Dedifferentiated amniotic fluid mesenchymal stem cell (primary cell): Measurements from ENCODE around the gene ADK.
A peak's percentile ranks its signal among the peaks of the same experiment; 100 is the strongest.
"Not testable (repeated sequence)": the region's sequence is repeated elsewhere in the genome, so short reads cannot be mapped to it uniquely, and the experiment has no call there.

Experiments used
- DNase-seq: peaks from one replicate; pipeline ENCODE4 v3.0.0-alpha.2; 2016; ENCODE audit errors: extremely low spot score

ADK gene

DNA sequence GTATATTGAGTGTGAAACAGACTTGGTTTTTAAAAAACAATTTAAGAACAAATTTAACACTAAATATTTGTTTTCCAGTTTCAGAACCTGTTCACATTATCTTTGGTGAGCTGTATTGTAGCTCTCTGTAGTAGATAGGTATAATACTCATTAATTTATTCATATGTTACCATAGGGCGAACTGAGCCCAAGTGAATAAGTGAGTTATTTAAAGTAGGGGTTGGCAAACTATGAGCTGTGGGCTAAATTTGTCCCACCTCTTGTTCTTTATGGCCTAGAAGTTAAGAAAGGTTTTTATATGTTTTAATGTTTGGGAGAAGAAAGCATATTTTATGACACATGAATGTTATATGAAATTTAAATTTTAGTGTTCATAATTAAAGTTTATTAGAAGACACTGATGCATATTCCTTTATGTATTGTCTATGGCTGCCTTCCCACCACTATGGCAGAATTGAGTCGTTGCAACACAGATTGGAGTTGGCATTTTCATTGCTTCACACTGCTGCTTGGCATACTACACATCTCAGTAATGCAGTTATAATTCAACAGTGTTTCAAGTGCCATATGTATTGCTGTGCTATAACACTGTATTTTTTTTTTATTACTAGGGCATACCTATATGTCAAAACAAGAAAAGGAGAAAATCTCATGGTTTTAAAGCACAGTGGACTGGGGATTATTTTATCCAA is 146.5 kb downstream of the ADK start:
- no peak for DNase-seq

DNA sequence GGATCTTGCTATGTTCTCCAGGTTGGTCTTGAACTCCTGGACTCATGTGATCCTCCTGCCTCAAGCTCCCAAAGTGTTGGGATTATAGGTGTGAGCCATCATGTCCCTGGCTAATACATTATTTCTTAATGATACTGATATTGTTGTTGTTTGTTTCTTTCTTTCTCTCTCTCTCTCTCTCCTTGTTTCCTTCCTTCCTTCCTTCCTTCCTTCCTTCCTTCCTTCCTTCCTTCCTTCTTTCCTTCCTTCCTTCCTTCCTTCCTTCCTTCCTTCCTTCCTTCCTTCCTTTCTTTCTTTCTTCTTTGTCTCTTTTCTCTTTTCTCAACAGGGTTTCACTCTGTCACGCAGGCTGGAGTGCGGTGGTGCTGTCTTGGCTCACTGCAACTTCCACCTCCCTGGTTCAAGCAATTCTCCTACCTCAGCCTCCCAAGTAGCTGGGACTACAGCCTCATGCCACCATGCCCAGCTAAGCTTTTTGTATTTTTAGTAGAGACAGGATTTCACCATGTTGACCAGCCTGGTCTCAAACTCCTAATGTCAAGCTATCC is 149.1 kb downstream of the ADK start:
- not testable (repeated sequence) for DNase-seq

DNA sequence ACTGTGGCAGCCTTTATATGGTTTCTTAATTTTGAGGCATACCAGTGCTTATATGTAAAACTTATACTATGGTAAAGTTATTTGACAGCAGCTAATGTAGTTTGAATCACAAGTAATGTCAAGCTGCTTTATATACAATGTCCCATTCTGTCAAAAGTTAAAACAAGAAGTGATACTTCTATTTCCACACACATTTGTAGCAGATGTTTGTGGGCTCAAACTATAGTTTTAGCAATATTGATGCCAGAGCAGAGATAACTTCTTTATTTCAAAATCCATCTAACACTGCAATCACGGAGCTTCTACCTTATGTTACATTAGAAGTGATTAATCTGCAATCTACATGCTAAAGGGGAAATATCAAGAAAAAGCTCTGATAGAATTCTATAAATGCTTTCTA is 149.6 kb downstream of the ADK start:
- no peak for DNase-seq

DNA sequence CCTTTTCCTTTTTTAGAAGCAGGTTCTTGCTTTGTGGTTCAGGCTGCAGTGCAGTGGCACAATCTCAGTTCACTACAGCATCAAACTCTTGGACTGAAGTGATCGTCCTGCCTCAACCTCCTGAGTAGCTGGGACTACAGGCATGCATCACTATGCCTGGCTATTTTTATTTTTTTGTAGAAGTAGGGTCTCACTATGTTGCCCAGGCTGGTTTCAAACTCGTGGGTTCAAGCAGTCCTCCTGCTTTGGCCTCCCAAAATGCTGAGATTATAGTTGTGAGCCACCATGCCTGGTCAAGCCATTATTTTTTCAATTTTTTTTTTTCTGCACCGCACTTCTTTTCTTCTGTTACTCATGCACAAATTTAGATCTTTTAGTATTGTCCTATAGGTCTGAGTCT is 154.7 kb downstream of the ADK start:
- DNase-seq, result no peak

DNA sequence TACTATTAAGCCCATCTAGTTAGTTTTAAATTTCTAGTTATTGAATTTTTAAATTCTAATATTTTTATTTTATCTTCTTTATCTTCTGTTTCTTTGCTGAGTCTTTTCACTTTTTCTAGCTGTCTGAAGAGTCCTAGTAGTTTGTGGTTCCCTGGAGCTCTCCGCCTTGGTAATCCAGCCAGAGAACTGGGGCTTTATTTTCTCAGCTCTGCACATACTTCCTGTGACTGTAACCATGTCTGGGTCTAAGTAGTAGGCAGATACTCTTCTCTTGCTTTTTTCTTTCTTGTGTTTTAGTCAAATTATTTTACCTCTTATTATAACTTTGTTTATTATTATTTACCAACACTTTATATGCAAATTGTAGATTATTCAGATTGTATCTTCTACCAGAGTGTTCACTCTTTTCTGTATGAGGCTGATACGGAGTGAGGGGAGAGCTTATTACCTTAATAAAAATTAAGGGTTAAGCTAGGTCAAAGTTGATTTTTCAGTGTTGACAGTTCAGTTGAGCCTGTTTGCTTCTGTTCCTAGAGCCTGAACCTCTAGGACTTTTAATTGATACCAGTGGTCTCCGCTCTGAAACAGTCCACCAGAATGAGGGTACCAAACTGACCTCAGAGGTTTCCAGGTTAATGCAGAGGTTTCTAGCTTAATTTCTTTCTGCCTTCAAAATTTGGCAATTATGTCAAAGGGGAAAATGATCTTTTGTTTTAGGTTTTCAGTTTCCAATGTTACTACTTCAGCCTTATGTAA is 155.4 kb downstream of the ADK start:
- no peak for DNase-seq

DNA sequence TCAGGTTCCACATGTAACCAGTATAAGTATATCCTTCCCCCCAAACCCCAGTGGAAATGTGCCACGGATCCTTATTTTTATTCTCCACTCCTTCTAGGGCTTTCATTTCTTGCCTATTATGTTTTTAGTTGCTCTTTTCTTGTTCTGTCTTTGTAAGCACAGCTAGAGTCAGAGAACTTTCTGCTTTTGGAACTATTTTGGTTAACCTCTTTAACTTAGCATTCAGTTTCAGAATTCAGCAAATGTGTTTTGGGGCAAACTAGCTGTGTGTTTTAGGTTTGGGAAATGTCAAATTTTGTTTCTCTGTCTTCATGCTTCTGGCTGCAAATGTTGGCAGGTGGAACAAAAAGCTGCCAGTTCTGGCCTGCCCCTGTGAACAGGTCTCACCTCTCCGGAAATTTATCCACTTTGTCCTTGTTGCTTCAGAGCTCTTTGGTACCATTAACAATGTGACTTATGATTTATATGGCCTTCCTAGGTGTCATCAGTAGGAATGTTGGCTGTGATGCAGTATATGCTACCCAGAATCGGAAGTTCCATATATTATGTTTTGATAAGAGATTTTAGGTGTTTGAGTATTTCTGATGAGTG is 156.1 kb downstream of the ADK start:
- DNase-seq, result no peak

DNA sequence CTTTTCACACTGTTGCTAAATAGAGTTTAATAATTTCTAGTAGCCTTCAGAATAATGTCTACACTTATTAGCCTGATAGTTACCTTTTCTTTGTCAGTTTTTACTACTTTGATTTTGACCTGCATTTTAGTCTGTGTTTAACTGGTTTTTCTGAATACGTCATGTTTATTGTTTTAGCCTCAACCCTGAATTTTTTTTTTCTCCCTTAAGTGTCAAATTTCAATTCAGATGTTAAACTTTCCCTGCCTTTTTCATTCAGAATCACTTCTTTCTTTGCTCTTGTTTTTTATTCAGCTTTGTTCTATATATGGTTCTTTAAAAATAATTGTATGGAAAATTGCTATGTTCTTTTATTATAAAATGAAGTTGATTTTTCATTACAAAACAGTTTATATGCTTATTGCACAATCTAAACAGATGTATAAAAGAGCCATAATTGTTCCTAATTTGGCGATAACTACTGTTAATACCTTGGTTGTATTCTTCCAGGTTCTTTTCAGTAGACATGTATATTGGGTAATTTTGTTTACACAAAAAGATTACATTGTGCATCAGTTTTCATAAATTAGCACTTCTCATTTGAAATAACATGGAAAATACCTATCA is 159.7 kb downstream of the ADK start:
- DNase-seq, result no peak

DNA sequence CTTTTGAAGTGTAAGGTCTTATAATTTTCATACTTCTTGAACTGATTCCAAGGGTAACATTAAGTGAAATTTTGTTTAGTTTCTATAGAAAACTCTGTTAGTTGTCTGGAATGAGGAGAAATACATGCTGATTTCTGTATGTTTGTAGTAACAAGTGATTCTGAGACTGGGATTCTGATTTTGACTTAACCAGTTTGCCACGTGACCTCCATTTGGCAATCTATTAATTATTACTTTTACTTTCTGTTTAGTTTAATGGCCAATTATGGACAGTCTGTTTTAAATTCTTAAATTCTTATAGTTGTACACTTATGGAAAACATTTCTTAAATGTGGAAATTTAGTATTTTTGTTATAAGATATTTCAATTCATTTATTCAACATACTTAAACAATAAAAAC is 163.1 kb downstream of the ADK start:
- no peak for DNase-seq

DNA sequence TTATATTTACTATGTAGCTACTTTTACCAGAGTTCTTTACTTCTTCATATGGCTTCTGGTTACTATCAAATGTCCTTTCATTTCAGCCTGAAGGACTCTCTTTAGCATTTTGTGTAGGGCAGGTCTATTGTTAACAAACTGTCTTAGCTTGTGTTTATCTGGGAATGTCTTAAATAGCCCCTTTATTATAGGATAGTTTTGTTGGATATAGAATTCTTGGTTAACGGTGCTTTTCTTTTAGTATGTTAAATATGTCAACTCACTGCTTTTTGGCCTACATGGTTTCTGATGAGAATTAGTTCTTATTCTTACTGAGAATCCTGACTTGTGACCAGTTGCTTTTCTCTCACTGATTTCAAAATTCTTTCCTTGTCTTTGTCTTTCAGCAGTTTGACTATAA is 169.0 kb downstream of the ADK start:
- DNase-seq, result no peak

DNA sequence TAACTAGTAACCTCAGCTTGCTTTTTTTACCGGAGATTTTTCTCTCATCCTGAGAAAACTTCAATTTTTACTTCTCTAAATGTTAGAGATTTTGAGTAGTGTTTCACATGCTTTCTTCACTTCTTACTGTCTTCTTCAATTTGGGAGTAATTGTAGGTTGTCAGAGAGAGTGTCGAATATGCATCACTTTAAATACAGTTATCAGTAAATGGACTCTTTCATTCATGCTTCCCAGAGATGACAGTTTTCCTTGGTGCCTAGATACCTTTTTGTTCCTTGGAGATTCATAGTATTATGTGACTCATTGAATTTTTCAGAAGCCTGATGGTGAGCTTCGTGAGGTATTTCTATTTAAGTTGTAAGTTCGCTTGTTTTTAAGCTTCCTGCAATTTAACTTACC is 169.7 kb downstream of the ADK start:
- no peak for DNase-seq

DNA sequence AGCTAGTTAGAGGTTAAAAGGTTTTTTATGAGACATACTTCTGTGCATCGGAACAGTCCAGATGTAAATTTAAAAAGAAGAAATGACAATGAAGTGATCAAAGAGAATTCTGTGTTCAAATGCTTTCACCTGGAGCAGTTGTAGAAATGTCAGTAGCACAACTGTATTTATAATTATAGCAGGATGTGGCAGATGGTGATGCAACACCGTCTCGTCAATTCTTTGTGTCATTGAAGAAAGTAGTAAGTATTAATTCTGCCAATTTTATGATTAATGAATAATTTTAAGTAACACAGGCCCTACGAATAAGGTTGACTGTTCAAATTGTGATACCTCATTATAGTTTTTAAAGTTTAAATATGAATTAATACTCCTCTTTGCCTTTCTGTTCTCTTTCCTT is 171.1 kb downstream of the ADK start:
- no peak for DNase-seq

DNA sequence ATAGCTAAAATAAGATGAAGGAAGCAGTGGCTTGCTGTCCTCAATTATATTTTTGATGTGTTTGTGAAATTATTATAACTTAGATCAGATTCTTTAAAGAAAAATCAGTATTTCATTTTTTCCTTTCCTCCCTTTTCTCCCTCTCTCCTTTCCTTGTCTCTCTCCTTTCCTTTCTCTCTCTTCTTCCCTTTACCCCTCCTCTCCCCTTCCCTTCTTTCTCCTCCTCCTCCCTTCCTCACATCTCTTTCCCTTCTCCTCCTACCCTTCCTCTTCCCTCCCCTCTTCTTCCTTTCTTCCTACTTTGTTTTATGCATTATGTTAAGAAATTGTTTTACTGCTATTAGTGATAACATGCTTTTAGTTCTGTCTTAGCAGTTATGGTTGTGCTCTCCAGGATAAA is 171.5 kb downstream of the ADK start:
- DNase-seq, result no peak

DNA sequence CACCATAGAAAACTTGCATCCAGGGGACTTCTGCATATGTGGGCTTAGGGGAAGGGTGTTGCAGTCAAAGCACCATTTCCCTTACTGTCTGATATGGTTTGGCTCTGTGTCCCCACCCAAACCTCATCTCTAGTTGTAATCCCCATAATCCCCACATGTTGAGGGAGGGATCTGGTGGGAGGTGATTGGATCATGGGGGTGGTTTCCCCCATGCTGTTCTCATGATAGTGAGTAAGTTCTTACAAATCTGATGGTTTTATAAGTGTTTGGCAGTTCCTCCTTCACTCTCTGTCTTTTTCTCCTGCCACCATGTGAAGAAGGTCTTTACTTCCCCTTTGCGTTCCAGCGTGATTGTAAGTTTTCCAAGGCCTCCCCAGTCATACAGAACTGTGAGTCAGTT is 177.4 kb downstream of the ADK start:
- DNase-seq, result no peak

DNA sequence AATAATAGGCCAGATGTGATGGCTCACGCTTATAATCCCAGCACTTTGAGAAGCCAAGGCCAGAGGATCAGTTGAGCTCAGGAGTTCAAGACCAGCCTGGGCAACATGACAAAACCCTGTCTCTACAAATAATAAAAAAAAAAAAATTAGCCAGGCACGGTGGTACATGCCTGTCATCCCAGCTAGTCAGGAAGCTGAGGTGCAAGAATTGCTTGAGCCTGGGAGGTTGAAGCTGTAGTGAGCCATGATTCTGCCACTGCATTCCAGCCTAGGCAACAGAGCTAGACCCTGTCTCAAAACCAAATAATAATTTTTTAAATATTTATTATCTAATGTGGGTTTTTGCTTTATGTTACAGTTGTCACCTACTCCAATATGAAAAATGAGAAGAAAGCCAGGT is 178.9 kb downstream of the ADK start:
- DNase-seq, result no peak

DNA sequence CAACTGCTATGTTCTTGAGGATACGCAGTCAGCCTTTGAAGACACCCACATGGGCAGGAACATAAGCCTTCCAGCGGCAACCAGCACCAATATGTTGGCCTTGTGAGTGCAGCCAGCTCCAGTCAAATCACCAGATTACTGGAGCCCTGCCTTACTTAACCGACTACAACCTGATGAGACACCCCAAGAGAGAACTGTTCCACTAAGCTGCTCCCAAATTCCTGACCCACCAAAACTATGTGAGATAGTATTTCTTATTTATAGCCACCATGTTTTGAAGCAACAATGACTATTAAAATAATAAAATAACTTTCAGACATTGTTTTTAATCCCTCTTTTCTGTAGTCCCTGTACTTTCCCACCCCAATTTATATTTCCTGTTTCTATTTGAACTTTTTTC is 179.6 kb downstream of the ADK start:
- DNase-seq, result no peak

DNA sequence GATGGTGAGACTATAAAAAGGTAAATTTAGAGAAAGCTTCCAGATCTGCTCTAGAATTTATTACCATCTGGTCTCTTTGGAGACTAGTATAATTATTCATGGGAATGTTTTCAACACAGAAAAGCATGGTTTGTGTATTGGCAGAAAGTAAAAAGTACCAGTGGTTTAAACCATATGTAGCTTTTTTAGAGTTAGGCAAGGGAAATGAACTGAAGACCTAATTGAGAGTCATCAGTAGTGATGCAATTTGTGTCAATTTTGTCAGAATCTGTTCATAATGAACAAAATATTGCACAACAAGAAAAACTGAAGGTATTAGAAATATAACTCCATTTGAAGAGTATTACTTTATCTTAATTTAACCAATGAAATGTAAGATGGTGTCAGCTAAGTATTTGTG is 181.4 kb downstream of the ADK start:
- DNase-seq, result peak; percentile 20

DNA sequence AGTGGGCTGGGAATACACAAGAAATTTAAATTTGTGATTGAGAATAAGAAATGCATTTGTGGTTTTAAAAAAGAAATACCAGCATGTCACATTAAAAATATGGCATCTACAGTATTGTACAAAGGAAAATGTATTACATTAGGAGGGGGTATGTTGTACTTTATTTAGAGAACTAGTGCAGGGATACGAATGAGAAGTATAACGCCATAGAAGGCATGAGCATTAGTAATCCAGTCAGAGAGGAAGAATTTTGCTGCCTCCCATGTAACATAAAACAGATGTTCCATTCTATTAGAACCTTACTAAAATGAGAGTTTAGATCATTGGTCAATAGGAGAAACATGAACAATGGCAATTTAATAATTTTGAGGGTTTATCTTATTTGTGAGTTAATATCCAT is 182.2 kb downstream of the ADK start:
- DNase-seq, result peak; percentile 86

DNA sequence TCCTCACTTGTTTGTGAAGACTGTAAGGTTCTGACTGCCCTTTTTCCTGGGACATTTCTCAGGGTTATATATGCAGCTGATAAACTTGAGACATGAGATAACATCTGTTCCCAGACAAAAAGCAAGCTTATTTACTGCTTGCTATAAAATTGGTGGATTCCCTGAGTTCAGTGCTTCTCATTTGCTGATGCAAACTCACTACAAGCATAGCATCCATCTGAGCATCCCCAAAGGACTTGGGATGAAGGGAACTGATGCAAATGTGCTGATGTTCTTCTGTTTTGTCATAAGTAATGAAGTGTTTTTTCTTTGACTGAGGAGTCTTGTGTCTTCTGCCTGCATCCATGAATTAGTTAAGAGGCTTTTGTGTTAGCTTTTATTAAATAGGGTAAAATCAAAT is 183.2 kb downstream of the ADK start:
- no peak for DNase-seq

DNA sequence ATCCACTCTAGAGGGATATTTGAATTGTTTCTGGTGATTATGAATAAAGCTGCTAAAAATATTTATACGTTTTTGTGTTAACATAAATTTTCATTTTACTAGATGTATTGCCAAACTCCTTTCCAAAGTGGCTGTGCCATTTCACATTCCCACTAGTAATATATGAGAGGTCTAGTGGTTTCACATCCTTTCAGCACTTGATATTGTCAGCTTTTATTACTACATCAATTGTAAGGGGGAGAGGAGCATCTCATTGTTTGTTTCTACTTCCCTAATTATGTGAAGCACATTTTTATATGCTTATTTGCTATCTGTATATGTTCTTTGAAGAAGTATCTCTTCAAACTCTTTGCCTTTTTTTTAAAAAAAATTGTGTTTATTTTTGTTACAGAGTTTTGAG is 184.5 kb downstream of the ADK start:
- DNase-seq, result no peak

DNA sequence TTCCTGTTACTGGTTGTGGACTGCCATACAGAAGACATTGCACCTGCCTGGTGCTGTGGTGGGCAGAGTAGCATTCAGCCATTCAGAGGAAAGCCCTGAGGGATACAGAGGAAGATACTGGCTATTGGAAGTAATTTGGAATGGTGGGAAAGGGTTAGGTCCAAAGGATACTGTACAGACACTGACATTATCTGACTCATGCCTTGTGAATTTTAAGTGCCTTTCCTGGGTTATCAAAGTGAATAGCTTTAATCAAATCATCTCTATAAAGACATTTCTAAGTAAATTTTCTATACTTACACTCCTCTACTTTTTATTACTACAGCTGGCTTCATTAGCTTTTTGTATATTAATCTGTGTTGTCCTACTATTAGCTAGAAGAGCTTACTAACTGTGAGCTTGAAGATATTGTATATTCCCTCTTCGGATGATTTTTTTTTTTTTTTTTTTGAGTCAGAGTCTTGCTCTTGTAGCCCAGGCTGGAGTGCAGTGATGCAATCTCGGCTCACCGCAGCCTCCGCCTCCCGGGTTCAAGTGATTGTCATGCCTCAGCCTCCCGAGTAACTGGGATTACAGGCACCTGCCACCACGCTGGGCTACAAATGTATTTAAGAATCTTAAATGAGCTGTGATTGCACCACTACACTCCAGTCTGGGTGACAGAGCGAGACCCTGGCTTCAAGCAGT is 186.5 kb downstream of the ADK start:
- DNase-seq, result no peak

DNA sequence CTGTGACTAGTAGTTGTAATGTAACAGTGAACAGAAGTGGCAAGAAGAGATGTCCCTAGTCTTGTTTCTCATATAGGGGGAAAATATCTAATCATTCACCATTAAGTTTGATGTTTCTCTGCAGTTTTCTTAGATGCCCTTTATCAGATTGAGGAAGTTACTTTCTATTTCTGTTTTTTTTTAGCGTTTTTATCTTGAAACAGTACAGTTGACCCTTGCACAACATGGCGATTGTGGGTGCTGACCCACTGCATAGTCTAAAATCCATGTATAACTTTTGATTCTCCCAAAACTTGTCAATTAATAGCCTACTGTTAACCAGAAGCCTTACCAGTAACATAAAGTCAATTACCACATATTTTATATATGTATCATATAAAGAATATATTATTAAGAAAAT is 192.0 kb downstream of the ADK start:
- no peak for DNase-seq

DNA sequence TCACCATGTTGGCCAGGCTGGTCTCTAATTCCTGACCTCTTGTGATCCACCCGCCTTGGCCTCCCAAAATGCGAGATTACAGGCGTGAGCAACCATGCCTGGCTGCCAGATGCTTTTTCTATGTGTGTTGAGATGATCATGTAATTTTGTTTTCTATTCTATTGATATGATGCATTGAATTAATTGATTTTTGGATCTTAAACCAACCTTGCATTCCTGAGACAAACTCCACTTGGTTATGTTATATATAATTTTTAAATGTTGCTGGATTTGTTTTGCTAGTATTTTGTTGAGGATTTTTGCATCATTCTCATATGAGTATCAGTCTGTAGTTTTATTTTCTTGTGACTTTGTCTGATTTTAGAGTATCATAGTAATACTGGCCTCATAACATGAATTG is 192.8 kb downstream of the ADK start:
- no peak for DNase-seq
